ENCODE results near the gene IER5L. TPM values are rescaled to one million over a fixed set of nuclear protein-coding genes. Genes with fewer than 3 reads are reported as not detected.

The IER5L gene
- total and polyA plus RNA-seq, 4 experiments from 2014 or later: 0.07 to 3.6 (median 1.6) TPM

GRCh38 chr9:129145316-129145715 is 32.7 kb downstream of the IER5L start:
- H3K4me1 Mint-ChIP-seq: peaks cover 8 to 24% (median 17%) of the 10 kb centered on the region in 4 donors
- Histone ChIP-seq H3K27me3 (ENCODE audit: insufficient read depth, low read length) (no peaks in the 10 kb centered on the region), H3K27ac (ENCODE audit: low read depth, low read length) (no peak overlapping the region), H3K36me3 (ENCODE audit: insufficient read depth, low read length) (peaks cover 18% of the 10 kb centered on the region), H3K4me1 (ENCODE audit: insufficient read depth, low read length) (peaks cover 29% of the 10 kb centered on the region), H3K9me3 (ENCODE audit: control insufficient read depth in 1 of 2, low read length in 2 of 2) (no peaks in the 10 kb centered on the region), H3K4me3 (ENCODE audit: low read length in 2 of 2) (no peak overlapping the region)
- no peaks in the 10 kb centered on the region for H3K9me3 Mint-ChIP-seq
- no peak for DNase-seq
- no peaks in the 10 kb centered on the region for H3K27me3 Mint-ChIP-seq
- CTCF ChIA-PET (ENCODE audit: partially characterized antibody): interaction anchor here (1.2 to 6.3 kb wide), 3 partner anchors 12 to 461 kb away, joined by 4 to 127 read pairs (median 12); no protein-coding TSS in a partner anchor
- H3K36me3 Mint-ChIP-seq: peaks cover 8 to 23% of the 10 kb centered on the region in 2 donors
- POLR2A ChIA-PET (ENCODE audit: partially characterized antibody): interaction anchor here (0.6 kb wide), 1 partner anchor 12 kb away, joined by 3 read pairs; no protein-coding TSS in a partner anchor
- H3K27ac Mint-ChIP-seq: peak overlapping the region in 1 of 7 donors; percentile 24
- no peak overlapping the region for H3K4me3 Mint-ChIP-seq
- intact Hi-C loops (cut with micrococcal nuclease): no loop called here

GRCh38 chr9:129143031-129143927 is 34.8 kb downstream of the IER5L start:
- peaks cover 18% of the 10 kb centered on the region for H3K36me3 ChIP-seq (ENCODE audit: insufficient read depth, low read length)
- Mint-ChIP-seq H3K4me1 (peaks cover 15 to 37% (median 29%) of the 10 kb centered on the region in 4 donors), H3K27me3 (no peaks in the 10 kb centered on the region), H3K4me3 (peak overlapping the region in 7 of 8 donors; percentile 17 to 73 (median 31)), H3K27ac (peak overlapping the region; percentile 57 to 91 (median 79)), H3K9me3 (no peaks in the 10 kb centered on the region), H3K36me3 (peaks cover 8 to 20% of the 10 kb centered on the region in 2 donors)
- peaks cover 38% of the 10 kb centered on the region for H3K4me1 ChIP-seq (ENCODE audit: insufficient read depth, low read length)
- no peaks in the 10 kb centered on the region for H3K27me3 ChIP-seq (ENCODE audit: insufficient read depth, low read length)
- H3K4me3 ChIP-seq (ENCODE audit: low read length in 2 of 2): no peak overlapping the region
- ChIA-PET CTCF (ENCODE audit: partially characterized antibody) (interaction anchor here (0.6 to 10.5 kb wide), 33 partner anchors 10 to 647 kb away, joined by 3 to 151 read pairs (median 4); partner anchors contain the start of genes C9orf50, IER5L and NTMT1), POLR2A (ENCODE audit: partially characterized antibody) (interaction anchor here (1.1 to 6.0 kb wide), 7 partner anchors 9 to 482 kb away, joined by 3 to 85 read pairs (median 5); partner anchors contain the start of genes IER5L and NTMT1)
- DNase-seq: peak; percentile 60 to 67 (median 64)
- intact Hi-C loops (cut with micrococcal nuclease): no loop called here
- no peaks in the 10 kb centered on the region for H3K9me3 ChIP-seq (ENCODE audit: control insufficient read depth in 1 of 2, low read length in 2 of 2)
- H3K27ac ChIP-seq (ENCODE audit: low read depth, low read length): no peak overlapping the region

GRCh38 chr9:129142138-129142935 is 35.7 kb downstream of the IER5L start:
- no peak overlapping the region for H3K4me3 ChIP-seq (ENCODE audit: low read length in 2 of 2)
- Mint-ChIP-seq H3K4me1 (peaks cover 15 to 37% (median 29%) of the 10 kb centered on the region in 4 donors), H3K4me3 (peak overlapping the region in 6 of 8 donors; percentile 17 to 73 (median 40)), H3K27ac (peak overlapping the region; percentile 52 to 91 (median 79)), H3K36me3 (peaks cover 12 to 25% of the 10 kb centered on the region in 2 donors), H3K27me3 (no peaks in the 10 kb centered on the region), H3K9me3 (no peaks in the 10 kb centered on the region)
- peaks cover 38% of the 10 kb centered on the region for H3K4me1 ChIP-seq (ENCODE audit: insufficient read depth, low read length)
- intact Hi-C loops (cut with micrococcal nuclease): no loop called here
- H3K27me3 ChIP-seq (ENCODE audit: insufficient read depth, low read length): no peaks in the 10 kb centered on the region
- H3K9me3 ChIP-seq (ENCODE audit: control insufficient read depth in 1 of 2, low read length in 2 of 2): no peaks in the 10 kb centered on the region
- no peak for DNase-seq
- ChIA-PET CTCF (ENCODE audit: partially characterized antibody) (interaction anchor here (0.6 to 10.5 kb wide), 36 partner anchors 11 to 648 kb away, joined by 3 to 151 read pairs (median 4); partner anchors contain the start of genes C9orf50, IER5L and NTMT1), POLR2A (ENCODE audit: partially characterized antibody) (interaction anchor here (1.1 to 6.0 kb wide), 7 partner anchors 8 to 483 kb away, joined by 3 to 85 read pairs (median 5); partner anchors contain the start of genes IER5L and NTMT1)
- H3K27ac ChIP-seq (ENCODE audit: low read depth, low read length): no peak overlapping the region
- peaks cover 22% of the 10 kb centered on the region for H3K36me3 ChIP-seq (ENCODE audit: insufficient read depth, low read length)

GRCh38 chr9:129141066-129142041 is 36.7 kb downstream of the IER5L start:
- peaks cover 38% of the 10 kb centered on the region for H3K4me1 ChIP-seq (ENCODE audit: insufficient read depth, low read length)
- CTCF ChIA-PET (ENCODE audit: partially characterized antibody): interaction anchor here (0.6 to 10.5 kb wide), 20 partner anchors 10 to 649 kb away, joined by 3 to 151 read pairs (median 11); partner anchors contain the start of genes C9orf50, IER5L and NTMT1

GRCh38 chr9:129140397-129141065 is 37.5 kb downstream of the IER5L start:
- H3K36me3 Mint-ChIP-seq: peaks cover 19 to 34% of the 10 kb centered on the region in 2 donors
- CTCF ChIA-PET (ENCODE audit: partially characterized antibody): interaction anchor here (0.7 to 10.5 kb wide), 26 partner anchors 10 to 650 kb away, joined by 3 to 151 read pairs (median 5); partner anchors contain the start of genes C9orf50, DOLPP1, IER5L and NTMT1
- no peaks in the 10 kb centered on the region for H3K27me3 Mint-ChIP-seq
- H3K36me3 ChIP-seq (ENCODE audit: insufficient read depth, low read length): peaks cover 32% of the 10 kb centered on the region
- no peak for DNase-seq
- H3K27me3 ChIP-seq (ENCODE audit: insufficient read depth, low read length): no peaks in the 10 kb centered on the region
- no peaks in the 10 kb centered on the region for H3K9me3 Mint-ChIP-seq
- peaks cover 38% of the 10 kb centered on the region for H3K4me1 ChIP-seq (ENCODE audit: insufficient read depth, low read length)
- peak overlapping the region; percentile 90 for H3K27ac ChIP-seq (ENCODE audit: low read depth, low read length)
- peak overlapping the region; percentile 76 to 78 for H3K4me3 ChIP-seq (ENCODE audit: low read length in 2 of 2)
- peak overlapping the region; percentile 91 to 99 (median 92) for H3K27ac Mint-ChIP-seq
- intact Hi-C loops (cut with micrococcal nuclease): no loop called here
- no peaks in the 10 kb centered on the region for H3K9me3 ChIP-seq (ENCODE audit: control insufficient read depth in 1 of 2, low read length in 2 of 2)
- peak overlapping the region; percentile 86 to 95 (median 90) for H3K4me3 Mint-ChIP-seq
- POLR2A ChIA-PET (ENCODE audit: partially characterized antibody): interaction anchor here (0.6 to 6.0 kb wide), 18 partner anchors 9 to 597 kb away, joined by 3 to 85 read pairs (median 6); partner anchors contain the start of genes CRAT, DOLPP1, IER5L and NTMT1
- H3K4me1 Mint-ChIP-seq: peaks cover 15 to 37% (median 29%) of the 10 kb centered on the region in 4 donors

More at GRCh38 chr9:129141066-129142041, 36.7 kb downstream of the IER5L start:
- no peaks in the 10 kb centered on the region for H3K9me3 ChIP-seq (ENCODE audit: control insufficient read depth in 1 of 2, low read length in 2 of 2)
- H3K27me3 ChIP-seq (ENCODE audit: insufficient read depth, low read length): no peaks in the 10 kb centered on the region
- peak overlapping the region; percentile 90 for H3K27ac ChIP-seq (ENCODE audit: low read depth, low read length)
- H3K36me3 ChIP-seq (ENCODE audit: insufficient read depth, low read length): peaks cover 32% of the 10 kb centered on the region
- peak overlapping the region; percentile 59 to 99 (median 91) for H3K27ac Mint-ChIP-seq
- no peak for DNase-seq
- H3K4me3 ChIP-seq (ENCODE audit: low read length in 2 of 2): no peak overlapping the region
- POLR2A ChIA-PET (ENCODE audit: partially characterized antibody): interaction anchor here (1.0 to 6.0 kb wide), 10 partner anchors 8 to 596 kb away, joined by 3 to 85 read pairs (median 8); partner anchors contain the start of genes CRAT, IER5L, NTMT1 and PTPA
- peaks cover 16 to 33% of the 10 kb centered on the region in 2 donors for H3K36me3 Mint-ChIP-seq
- no peaks in the 10 kb centered on the region for H3K9me3 Mint-ChIP-seq
- H3K27me3 Mint-ChIP-seq: no peaks in the 10 kb centered on the region
- peaks cover 15 to 37% (median 29%) of the 10 kb centered on the region in 4 donors for H3K4me1 Mint-ChIP-seq
- peak overlapping the region; percentile 13 to 90 (median 64) for H3K4me3 Mint-ChIP-seq
- intact Hi-C loops (cut with micrococcal nuclease): no loop called here

Measured in CD4-positive, alpha-beta memory T cell (primary cell).